K562 (cell line): Measurements from ENCODE around the gene MXRA7. TPM values are rescaled to one million over a fixed set of nuclear protein-coding genes. Genes with fewer than 3 reads are reported as not detected.

Experiments used
- ARID1B ChIP-seq: fragments of 450-650 bp; IDR thresholded peaks from 2 replicates; pipeline ENCODE4 v1.6.1; 2016; ENCODE audit warnings: antibody characterized with exemption, mild to moderate bottlenecking, inconsistent platforms
- CAMTA2 ChIP-seq: fragments of 250-450 bp; sonication (Bioruptor Pico); conservative IDR thresholded peaks from 2 replicates; pipeline ENCODE4 v1.5.1; 2022
- CXXC5 ChIP-seq: fragments of 250-450 bp; sonication (Bioruptor Pico); IDR thresholded peaks from 2 replicates; pipeline ENCODE4 v1.8.0; 2022; ENCODE audit warnings: inconsistent platforms, mild to moderate bottlenecking, moderate library complexity
- ELF4 ChIP-seq: fragments of 450-650 bp; formaldehyde crosslinking; IDR thresholded peaks from 2 replicates; pipeline ENCODE4 v1.4.0; 2022; ENCODE audit warnings: missing genetic modification characterization
- KLF13 ChIP-seq: fragments of 450-650 bp; IDR thresholded peaks from 2 replicates; pipeline ENCODE4 v1.6.1; 2016; ENCODE audit warnings: missing genetic modification characterization, low read depth, mild to moderate bottlenecking, missing compliant biosample characterization, moderate library complexity, borderline replicate concordance
- MYNN ChIP-seq, 2 experiments: sonication (generic); formaldehyde crosslinking in 1 of 2; IDR thresholded peaks; 2 replicates each; pipeline versions ENCODE4 v1.5.0 to v1.6.1; 2016 to 2020; ENCODE audit warnings: antibody characterized with exemption in 1 of 2, missing genetic modification reagents in 1 of 2
- NCOA1 ChIP-seq: fragments of 450-650 bp; IDR thresholded peaks from 2 replicates; pipeline ENCODE4 v1.6.1; 2016; ENCODE audit warnings: low read depth
- RUNX1 ChIP-seq: sonication (generic); IDR thresholded peaks from 2 replicates; pipeline ENCODE4 v1.6.1; 2016; ENCODE audit warnings: antibody characterized with exemption, low read depth
- U2AF1 ChIP-seq: fragments of 200-400 bp; formaldehyde crosslinking; optimal IDR thresholded peaks from 2 replicates; pipeline ENCODE3; 2017; ENCODE audit warnings: mild to moderate bottlenecking, low read depth, low read length, moderate library complexity
- ZBTB8A ChIP-seq: fragments of 450-650 bp; IDR thresholded peaks from 2 replicates; pipeline ENCODE4 v1.6.1; 2018; ENCODE audit warnings: mild to moderate bottlenecking, moderate library complexity; ENCODE audit not compliant: partially characterized antibody
- ZNF431 ChIP-seq: sonication (generic); formaldehyde crosslinking; IDR thresholded peaks from 2 replicates; pipeline ENCODE4 v1.8.0; 2022; ENCODE audit warnings: mild to moderate bottlenecking, missing genetic modification reagents
- polyA plus RNA-seq, 8 experiments: library from polyadenylated mRNA; depleted of rRNA in 4 of 8; stranded (reverse) in 5 of 8; unstranded in 3 of 8; fragments of >200 nt; fragmentation: Nextera tagmentation in 2 of 8; fragmentation: Illumina TruSeq in 1 of 8; extraction: Ambion mirVana in 2 of 8; extraction: Trizol in 1 of 8; gene quantifications; 2 replicates each; pipeline versions ENCODE4 v1.2.1 to v1.2.3, GENCODE V29; 2011 to 2014; ENCODE audit warnings: inconsistent platforms in 1 of 8, missing spikeins in 1 of 8
- total RNA-seq, 7 experiments: library from RNA; depleted of rRNA in 6 of 7; stranded (reverse); fragments of >200 nt in 6 of 7; fragmentation: Illumina TruSeq in 2 of 7; extraction: Trizol in 2 of 7; gene quantifications; 2 replicates each; pipeline versions ENCODE4 v1.2.1 to v1.2.3, GENCODE V29; 2011 to 2021; ENCODE audit warnings: low replicate concordance in 1 of 7
- TF ChIP-seq, protein P1 (sequence below), 2 experiments: fragments of 450-650 bp in 1 of 2; IDR thresholded peaks; 2 replicates each; pipeline ENCODE4 v1.6.1; 2011 to 2017; ENCODE audit warnings: low read depth in 2 of 2, antibody characterized with exemption in 1 of 2, borderline replicate concordance in 1 of 2, low read length in 1 of 2, mild to moderate bottlenecking in 1 of 2, mixed read lengths in 1 of 2; ENCODE audit not compliant: control insufficient read depth in 1 of 2
- TF ChIP-seq, protein P2 (sequence below): fragments of 200-800 bp; sonication (Bioruptor generic); IDR thresholded peaks from 2 replicates; pipeline ENCODE4 v1.6.1; 2017; ENCODE audit warnings: missing genetic modification characterization, missing compliant biosample characterization
- TF ChIP-seq, protein P3 (sequence below): sonication (generic); formaldehyde crosslinking; IDR thresholded peaks from 2 replicates; pipeline ENCODE4 v1.4.0; 2020; ENCODE audit warnings: mild to moderate bottlenecking, missing genetic modification reagents
- TF ChIP-seq, protein P4 (sequence below): sonication (generic); formaldehyde crosslinking; IDR thresholded peaks from 2 replicates; pipeline ENCODE4 v1.8.0; 2022; ENCODE audit warnings: mild to moderate bottlenecking, low read depth, missing genetic modification reagents
- TF ChIP-seq, protein P5 (sequence below): fragments of 450-650 bp; IDR thresholded peaks from 2 replicates; pipeline ENCODE4 v1.6.1; 2016

The MXRA7 gene
- total and polyA plus RNA-seq, 9 of the 15 experiments (the other 6 are each of a cell fraction or from before 2014, with no cell fraction given) = 2.6 to 38.4 (median 14.3) TPM

DNA sequence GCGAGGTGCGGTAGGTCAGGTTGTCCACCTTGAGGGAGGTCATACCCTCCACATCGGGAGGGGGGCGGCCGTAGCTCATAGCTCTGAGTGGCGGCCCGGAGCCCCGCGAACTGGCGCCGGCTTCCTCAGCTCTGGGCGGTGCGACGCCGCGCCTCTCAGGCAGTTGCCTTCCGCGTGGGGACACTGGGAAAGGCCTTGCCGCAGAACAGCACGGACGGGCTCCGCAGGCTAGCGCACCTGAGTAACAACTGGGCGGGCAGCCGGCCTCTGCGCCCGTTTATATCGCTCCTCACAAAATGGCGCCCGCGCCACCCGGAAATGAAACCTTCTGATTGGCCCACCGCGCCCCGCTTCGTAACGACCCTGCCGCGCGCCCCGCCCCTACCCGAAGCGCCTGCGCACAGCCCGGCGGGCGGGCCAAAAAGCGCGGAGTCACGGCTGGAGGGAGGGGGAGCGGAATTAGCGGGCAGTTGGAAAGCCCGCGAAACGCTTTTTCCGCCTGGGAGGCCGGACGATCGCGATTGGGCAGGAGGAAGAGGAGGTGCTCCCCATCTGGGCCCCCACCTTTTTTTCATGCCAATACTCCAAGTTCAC lies 26.4 kb upstream of the MXRA7 start, which contains the start of gene SRSF2 (continued):
- TF ChIP-seq, protein P1, sequence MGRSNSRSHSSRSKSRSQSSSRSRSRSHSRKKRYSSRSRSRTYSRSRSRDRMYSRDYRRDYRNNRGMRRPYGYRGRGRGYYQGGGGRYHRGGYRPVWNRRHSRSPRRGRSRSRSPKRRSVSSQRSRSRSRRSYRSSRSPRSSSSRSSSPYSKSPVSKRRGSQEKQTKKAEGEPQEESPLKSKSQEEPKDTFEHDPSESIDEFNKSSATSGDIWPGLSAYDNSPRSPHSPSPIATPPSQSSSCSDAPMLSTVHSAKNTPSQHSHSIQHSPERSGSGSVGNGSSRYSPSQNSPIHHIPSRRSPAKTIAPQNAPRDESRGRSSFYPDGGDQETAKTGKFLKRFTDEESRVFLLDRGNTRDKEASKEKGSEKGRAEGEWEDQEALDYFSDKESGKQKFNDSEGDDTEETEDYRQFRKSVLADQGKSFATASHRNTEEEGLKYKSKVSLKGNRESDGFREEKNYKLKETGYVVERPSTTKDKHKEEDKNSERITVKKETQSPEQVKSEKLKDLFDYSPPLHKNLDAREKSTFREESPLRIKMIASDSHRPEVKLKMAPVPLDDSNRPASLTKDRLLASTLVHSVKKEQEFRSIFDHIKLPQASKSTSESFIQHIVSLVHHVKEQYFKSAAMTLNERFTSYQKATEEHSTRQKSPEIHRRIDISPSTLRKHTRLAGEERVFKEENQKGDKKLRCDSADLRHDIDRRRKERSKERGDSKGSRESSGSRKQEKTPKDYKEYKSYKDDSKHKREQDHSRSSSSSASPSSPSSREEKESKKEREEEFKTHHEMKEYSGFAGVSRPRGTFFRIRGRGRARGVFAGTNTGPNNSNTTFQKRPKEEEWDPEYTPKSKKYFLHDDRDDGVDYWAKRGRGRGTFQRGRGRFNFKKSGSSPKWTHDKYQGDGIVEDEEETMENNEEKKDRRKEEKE (IDR thresholded peaks at IDR 0.05; ENCODE audit: borderline replicate concordance in 1 of 2, control insufficient read depth in 1 of 2, low read depth in 2 of 2, low read length in 1 of 2) = peak in 1 of 2 experiments; percentile 83; a peak in 1 of 4 replicates
- TF ChIP-seq U2AF1 = peak; percentile 92
- peak; percentile 64; the same call in 1 of the 2 replicates for TF ChIP-seq MYNN (IDR thresholded peaks at IDR 0.05)
- no peak for TF ChIP-seq MYNN (CRISPR knock-in tag; IDR thresholded peaks at IDR 0.05)
- TF ChIP-seq, protein P2, sequence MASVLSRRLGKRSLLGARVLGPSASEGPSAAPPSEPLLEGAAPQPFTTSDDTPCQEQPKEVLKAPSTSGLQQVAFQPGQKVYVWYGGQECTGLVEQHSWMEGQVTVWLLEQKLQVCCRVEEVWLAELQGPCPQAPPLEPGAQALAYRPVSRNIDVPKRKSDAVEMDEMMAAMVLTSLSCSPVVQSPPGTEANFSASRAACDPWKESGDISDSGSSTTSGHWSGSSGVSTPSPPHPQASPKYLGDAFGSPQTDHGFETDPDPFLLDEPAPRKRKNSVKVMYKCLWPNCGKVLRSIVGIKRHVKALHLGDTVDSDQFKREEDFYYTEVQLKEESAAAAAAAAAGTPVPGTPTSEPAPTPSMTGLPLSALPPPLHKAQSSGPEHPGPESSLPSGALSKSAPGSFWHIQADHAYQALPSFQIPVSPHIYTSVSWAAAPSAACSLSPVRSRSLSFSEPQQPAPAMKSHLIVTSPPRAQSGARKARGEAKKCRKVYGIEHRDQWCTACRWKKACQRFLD (CRISPR knock-in tag) = peak; percentile 87; the same call in 1 of the 2 replicates
- no peak for TF ChIP-seq ZBTB8A
- TF ChIP-seq ELF4 = no peak
- TF ChIP-seq NCOA1 = 0 out of 2 replicates have a peak, but pooled peaks have one; percentile 56
- no peak for TF ChIP-seq KLF13 (tag)
- TF ChIP-seq CXXC5 (CRISPR knock-in tag) = peak; percentile 83
- TF ChIP-seq CAMTA2 = peak; percentile 83; the same call in 1 of the 2 replicates
- peak; percentile 27; the same call in 1 of the 2 replicates for TF ChIP-seq ARID1B
- TF ChIP-seq, protein P3, sequence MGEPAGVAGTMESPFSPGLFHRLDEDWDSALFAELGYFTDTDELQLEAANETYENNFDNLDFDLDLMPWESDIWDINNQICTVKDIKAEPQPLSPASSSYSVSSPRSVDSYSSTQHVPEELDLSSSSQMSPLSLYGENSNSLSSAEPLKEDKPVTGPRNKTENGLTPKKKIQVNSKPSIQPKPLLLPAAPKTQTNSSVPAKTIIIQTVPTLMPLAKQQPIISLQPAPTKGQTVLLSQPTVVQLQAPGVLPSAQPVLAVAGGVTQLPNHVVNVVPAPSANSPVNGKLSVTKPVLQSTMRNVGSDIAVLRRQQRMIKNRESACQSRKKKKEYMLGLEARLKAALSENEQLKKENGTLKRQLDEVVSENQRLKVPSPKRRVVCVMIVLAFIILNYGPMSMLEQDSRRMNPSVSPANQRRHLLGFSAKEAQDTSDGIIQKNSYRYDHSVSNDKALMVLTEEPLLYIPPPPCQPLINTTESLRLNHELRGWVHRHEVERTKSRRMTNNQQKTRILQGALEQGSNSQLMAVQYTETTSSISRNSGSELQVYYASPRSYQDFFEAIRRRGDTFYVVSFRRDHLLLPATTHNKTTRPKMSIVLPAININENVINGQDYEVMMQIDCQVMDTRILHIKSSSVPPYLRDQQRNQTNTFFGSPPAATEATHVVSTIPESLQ (CRISPR knock-in tag) = peak; percentile 90
- TF ChIP-seq ZNF431 (CRISPR knock-in tag) = peak; percentile 29
- TF ChIP-seq, protein P4, sequence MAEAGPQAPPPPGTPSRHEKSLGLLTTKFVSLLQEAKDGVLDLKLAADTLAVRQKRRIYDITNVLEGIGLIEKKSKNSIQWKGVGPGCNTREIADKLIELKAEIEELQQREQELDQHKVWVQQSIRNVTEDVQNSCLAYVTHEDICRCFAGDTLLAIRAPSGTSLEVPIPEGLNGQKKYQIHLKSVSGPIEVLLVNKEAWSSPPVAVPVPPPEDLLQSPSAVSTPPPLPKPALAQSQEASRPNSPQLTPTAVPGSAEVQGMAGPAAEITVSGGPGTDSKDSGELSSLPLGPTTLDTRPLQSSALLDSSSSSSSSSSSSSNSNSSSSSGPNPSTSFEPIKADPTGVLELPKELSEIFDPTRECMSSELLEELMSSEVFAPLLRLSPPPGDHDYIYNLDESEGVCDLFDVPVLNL = peak; percentile 91
- TF ChIP-seq, protein P5, sequence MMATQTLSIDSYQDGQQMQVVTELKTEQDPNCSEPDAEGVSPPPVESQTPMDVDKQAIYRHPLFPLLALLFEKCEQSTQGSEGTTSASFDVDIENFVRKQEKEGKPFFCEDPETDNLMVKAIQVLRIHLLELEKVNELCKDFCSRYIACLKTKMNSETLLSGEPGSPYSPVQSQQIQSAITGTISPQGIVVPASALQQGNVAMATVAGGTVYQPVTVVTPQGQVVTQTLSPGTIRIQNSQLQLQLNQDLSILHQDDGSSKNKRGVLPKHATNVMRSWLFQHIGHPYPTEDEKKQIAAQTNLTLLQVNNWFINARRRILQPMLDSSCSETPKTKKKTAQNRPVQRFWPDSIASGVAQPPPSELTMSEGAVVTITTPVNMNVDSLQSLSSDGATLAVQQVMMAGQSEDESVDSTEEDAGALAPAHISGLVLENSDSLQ = no peak; the same call in 1 of the 2 replicates
- TF ChIP-seq RUNX1 = no peak
